Measurements from ENCODE around the gene STK39.

STK39 gene

DNA sequence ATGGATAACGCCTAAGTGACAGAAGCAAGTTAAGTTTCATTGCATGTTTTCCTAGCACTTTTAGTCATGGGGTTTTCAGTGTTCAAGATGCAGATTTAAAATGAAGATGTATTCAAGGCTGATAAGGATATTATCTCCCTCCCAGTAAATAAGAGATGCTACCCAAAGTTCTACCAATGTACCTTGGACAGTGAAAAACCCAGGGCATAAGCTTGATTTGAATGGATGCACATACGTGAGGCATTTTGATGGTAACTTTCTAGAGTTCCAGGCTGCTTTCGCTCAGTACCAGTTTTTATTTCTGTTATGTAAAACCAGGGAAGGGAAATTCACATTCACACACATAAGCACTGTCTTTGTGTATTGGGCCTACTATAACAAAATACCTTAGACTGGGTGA, 90.3 kb downstream of the STK39 start:
- DNase-seq = no peak

DNA sequence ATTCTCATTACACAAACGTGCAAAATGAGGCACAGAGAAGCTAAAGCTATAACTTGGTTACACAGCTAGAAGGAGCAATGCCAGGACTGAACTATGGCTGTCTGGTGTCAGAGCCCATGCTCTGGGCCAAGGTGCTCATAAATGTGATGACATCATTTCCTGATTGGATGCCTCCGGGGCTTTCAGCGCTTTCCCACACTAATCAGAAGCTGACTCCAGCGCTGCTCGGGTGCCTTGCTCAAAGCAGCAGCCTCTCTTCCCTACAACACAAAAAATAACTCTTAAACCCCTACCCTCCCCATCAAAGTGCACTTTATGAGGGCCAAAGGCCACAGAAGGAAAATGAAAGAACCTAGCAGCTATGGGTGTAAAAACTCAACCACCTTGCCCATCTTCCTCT, 90.7 kb downstream of the STK39 start:
- DNase-seq = peak; percentile 27

DNA sequence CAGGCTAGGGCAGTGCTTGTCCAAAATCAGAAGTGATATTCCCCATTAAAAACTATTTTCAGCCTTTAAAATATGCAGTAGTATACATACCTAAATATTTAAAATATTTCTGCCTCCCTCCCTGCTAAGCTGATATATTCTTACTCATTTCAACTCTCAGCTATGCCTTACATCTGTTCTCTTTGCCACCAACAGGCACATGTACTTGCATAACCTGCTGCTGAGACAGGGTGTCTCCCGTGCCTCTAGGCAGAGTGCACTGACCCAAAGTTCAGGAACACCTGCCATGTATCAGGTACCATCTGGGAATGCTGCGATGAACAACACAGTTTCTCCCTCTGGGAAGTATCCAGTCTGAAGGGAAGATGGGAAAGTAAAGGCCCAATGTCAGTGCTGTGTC, 91.7 kb downstream of the STK39 start:
- DNase-seq = peak; percentile 24

DNA sequence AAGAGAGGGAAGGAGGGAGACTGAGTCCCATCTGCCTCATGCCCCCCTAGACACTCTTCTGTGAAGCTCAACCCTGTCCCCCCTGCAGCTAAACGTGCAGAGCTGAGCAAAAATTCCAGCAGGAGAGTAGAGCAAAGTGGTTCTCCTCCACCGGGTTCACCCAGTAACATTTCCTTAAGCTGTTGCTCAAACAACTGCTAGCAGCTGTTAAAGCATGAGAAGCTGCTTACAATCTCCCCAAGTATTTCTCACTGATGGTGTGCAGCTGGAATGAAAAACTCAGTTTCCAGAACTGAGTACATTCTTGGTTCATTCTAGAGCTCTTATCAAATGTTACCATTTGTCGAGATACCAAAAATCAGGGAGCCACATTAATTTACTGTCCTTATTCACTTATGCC, 92.3 kb downstream of the STK39 start:
- no peak for DNase-seq

DNA sequence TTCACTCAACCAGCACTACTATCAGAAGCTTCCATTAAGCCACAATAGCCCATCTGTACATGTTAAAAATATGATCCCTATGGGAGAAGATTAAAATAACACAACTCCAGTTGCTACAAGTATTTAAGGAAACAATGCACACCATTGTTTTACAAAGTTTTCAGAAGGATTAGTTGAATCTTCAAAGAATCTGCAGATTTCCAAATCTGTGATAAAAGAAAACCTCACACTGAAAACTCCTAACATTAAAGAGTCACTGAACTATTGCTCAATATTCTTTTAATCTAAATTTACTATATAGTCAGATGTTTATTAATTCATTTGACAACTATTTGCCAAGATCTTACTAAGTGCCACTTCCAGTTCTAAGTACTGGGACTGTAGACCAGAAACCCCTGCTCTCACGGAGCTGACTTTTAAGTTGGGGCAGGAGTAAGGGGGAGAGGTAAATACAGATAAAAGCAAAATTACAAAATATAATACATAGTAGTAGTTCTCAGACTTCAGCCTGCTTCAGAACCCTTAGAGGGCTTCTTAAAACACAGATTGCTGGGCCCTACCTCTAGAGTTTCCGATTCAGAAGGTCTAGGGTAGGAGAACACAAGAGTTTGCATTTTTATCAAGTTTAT, 94.4 kb downstream of the STK39 start:
- no peak for DNase-seq

DNA sequence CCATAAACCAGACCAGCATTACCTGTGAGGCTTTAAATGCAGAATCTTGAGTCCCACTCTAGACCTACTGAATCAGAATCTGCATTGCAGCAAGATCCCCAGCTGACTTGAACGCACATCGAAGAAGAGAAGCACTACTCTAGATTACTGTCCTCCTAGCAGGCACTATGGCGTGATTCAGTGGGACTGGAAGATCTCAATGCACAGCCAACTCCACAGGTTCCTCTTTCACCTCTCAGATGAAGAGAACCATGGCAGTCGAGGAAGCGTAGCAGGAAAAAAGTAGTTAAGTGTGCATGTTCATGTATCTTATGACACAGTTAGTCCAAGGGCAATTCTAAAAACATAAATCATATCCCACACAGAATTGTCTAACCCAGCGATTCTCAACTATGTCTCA, 97.4 kb downstream of the STK39 start:
- DNase-seq = no peak

DNA sequence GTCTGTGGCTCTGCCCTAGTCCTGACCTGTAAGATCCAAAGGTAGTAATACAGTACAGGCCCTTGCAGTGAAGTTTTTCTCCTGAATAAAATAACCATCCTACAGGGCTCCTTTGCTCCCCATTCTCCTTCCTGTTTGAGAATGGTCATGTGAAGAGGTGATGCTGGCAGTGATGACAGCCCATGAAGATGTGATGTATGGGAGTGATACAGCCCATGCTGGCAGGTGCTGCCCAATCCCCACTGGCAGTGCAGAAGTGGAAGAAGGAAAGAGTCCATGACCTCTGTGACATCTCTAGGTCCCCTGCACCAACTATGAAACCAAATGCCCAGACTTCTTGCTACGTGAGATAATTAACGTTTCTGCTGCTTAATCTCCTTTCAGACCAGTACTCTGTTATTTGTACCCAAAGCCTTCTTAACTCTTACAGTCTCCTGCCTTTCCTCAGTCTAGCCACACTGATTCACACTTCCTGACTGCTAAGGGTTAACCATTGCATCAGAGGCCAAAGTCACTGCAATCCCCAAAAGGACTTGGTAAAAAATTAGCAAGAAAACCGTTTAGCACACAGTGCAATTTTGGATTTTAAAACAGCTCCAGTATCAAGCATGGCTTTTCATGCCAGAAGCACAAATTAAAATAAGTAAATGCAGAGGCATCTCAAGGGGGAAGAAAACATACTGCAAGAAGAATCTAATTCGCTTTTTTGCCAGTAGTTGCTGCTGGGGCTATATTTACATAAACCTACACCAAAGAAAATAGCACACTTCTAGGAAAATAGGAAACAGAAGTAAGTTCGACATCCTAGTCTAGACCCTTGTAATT, 98.0 kb downstream of the STK39 start:
- no peak for DNase-seq

DNA sequence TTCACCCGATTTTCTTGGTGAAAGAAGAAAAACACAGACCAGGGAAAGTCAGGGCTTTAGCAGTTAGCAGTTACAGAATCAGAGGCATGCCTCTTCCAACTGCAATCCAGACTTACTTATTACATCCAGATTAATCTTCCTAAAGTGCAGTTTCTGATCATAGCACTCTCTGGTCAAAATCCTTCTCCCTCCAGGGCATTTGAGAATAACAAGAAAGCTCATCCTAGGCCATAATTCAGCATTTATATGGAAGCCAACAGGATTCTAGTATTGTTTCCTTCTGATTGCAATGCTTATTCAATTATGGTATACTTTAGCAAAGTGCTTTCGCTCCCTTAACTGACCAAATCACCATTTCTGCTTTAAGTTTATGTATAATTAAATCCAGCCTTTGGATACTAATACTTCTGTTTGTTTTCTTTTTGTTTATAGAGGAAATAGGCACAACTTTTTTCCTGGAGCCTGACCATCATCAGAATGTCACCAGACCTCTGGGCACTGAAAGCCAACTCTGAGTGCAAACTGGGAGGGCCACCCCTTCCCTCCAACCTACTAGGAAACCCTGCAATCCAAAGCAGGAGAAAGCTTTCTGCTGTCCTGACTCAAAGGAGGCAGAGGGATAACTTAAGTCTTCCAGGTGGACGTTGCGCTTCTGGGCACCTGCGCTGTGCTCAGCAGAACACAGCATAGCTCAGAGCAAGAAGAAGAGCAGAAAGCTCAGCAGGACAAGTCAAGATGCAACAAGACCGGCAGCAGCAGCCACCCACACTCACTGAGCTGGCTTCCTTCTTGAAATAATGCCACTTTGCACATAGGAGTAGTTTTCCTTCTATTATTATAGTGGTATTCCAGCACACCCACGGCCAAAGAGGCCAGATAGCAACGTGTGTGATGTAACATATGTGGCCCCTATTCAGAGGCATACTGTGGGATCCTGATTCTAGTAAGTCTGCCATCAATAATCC, 99.3 kb downstream of the STK39 start:
- no peak for DNase-seq

DNA sequence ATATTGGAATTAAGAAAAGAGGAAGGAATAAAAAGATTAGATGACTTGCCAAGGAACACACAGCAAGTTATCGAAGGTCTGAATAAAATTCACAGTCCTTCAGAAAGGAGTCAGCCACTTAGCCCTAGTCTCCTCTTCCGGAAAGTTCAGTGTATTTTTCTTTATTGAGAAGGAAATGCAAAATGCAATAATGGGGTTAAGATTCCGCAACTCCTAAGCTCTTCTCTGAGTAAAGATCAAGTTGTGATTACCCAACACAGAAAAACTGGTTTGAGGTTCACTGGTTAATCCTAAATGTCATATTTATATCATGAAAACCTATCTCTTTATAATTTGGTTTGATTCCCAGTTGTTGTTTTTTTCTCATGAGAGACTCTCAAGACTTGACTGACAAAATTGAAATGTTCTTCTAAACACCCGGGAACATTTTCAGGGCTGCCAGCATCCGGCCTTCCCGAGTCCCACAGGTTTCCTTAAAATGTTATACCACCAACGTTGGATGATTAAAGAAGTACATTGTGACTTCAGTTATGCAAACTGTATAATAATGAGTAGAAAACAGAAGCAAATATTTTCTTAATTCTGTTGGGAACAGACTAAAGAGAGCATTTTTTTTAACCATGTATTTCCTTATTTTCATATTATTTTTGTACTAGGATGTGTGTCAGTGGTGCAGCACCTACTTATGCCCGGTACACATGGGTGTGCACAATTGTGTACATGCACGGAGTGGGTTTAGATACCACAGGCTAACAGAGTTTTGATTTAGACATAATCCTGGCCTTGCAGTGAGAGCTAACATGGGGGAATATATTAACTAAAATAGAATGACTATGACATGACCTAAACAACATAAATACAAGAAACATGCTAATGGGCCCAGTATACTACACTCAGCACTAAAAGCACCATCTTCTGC, 100.2 kb downstream of the STK39 start:
- no peak for DNase-seq

DNA sequence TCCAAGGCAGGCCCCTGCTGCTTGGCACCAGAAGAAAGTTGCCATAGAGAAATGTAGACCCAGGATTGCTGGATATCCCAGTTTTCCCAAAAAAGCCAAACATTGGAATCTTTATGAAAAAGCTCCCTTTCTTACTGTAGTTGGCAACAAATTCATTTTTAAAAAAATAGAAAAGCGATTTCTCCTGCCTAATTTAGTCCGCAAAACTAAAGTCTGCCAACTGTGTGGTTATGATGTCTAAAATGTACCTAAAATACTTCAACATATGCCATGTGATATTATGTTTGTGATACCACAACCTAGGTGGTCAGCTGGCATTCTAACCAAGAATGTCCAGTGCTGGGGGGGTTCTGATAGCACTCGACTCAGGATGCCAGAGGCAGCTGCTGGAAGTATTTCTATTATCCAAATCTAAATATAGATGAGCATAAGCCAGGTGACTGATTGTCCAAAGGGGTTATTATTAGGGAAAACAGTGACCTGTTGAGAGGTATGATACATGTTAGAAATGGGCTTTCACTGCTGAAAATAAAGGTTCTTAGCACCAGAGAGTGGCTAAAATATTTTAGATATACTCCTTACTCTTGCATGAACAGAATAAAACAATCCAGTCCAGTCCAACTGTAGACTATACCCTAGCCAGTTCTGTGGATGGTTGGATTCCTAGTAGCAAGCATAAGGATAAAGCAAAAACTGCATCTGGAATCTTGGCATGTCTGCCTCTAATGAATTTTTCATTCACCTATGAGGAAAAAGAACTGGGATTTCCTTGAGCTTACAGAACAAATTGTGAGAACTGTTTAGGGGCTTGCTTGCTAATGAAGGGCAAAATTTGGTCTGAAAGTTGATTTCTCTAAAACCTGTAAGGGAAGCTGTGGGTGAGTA, 101.7 kb downstream of the STK39 start:
- DNase-seq = no peak

DNA sequence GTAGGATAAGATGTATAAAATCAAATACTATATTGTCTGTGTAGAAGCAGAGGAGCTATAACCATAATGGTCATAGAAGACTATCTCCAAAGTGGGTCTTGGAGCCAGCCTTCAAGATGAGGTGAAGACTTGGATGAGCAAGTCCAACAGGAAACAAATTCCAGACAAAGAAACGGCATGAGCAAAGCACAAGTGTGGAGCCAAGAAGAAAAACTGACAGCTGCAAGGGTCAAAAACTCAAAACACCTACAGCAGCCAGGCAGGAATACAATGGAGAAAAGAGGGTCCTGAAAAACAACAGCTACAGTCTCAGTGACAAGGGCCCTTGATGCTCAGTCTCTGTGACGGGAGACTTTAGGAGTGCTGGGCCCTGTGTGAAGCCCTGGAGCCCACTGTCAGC, 102.4 kb downstream of the STK39 start:
- no peak for DNase-seq

DNA sequence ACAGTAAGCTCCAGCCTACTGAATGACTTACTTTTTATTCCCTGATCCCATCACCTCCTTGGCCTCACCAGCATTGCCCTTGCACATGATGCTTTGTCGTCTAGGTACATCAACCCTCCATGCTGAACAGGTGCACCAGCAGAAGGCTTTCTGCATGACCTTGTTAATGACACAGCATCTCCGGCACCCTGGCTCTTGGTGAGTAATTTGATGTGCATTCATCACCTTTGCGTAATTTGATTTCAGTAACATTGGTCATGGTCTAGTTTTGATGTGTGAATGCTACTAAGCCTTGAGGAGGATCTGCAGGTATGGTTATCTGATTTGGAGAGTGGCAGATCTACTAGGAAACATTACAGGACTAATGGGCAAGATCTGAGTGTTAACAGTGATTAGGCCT, 103.6 kb downstream of the STK39 start:
- no peak for DNase-seq

DNA sequence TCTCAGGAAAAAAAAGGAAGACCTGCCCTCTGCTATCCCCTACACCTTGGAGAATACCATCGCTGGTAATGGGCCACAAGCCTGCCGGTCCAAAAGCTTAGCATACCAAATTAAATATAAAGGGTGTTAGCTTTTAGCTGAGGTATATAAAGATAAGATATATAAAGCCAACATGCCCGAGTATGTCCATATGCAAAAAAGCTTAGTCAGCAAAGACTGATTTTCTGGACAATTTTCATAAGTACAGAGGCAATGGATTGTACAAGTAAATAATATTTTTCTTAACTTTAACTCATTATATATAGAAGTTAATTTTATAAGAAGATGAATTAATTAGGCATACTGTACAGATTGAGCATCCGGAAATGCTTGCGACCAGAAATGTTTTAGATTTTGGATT, 106.5 kb downstream of the STK39 start:
- DNase-seq = no peak

DNA sequence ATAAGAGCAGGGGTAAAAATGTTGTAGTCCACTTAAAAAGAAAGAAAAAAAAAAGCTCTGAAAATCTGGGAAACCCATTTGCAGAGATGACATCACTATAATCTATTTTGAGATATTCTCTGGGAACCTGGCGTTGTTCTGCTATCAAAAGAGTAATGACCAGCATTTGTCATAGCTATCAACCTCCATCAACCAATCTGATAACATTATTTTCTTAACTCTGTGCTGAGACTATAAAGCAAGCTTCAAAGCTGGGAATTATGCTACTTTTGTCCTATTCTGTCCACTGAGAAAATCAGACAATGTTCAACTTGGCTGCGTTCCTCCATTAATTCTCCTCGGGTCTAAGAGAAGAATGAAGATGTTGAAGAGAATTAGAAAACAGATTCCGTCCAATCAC, 107.5 kb downstream of the STK39 start:
- DNase-seq = no peak

DNA sequence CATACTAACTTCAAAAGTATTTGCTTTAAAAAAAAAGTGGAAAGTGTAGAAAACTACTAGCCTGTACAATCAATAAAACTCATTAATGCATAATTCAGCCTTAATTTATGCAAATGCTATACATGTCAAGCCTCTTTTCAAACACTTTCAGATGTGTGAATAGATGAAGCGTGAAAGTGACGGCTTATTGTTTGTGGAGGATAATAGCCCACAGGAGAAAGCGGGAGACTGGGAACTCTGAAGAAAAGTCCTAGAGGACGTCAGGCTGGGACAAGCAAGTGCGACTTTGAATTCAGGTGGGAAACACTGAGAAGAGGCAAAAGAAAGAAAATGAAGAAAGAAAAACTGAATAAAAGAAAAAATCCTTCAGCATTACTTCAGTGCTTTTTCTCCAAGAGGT, 108.5 kb downstream of the STK39 start:
- DNase-seq = no peak

DNA sequence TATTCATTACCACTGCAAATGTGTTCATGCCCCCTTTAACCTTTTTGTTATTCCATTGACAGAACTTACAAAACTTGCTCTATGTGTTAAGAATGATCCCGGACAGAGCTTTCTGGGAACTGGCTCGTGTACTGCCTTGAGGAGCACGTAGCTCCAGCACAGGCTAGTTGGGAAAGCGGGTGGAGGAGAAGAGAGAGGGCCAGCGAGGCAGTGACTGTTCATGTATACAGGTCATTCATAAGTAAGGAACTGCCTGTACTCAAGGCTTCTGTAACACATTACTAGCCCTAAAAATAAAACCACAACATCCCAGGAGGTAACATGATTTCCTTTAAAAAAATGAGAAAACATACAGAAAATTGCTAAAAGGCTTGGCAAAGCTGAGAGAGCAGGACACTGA, 109.0 kb downstream of the STK39 start:
- DNase-seq = peak; percentile 6

DNA sequence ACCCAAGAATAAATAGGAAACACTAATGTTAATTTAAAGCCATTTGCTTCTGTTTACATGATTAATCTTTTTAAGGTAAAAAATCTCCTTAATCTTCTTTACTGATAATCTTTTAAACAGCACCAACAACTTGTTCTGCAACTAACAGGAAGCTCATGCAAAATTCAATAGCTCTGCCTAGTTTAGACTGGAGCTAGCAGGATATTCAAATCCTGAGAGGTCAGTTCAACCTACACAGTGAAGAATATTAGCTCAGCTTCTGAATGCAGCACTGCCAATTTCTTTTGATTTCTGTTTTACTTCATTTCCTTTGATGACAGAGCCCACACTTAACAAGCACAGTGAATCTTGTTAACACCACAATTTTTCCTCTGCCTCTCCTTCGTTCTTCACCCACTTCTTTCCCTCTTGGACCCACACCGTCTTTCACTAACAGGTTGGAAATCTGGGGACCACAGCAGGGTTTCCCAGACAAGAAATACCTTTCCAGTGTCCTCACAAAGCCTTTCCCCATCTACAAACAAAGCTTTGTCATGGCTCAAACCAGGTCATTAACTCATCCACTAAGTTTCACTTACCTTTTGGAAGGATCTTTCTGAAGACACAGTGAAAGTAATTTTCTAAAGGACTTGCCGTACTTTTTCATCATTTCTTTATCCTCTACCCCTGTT, 109.8 kb downstream of the STK39 start:
- DNase-seq = no peak

DNA sequence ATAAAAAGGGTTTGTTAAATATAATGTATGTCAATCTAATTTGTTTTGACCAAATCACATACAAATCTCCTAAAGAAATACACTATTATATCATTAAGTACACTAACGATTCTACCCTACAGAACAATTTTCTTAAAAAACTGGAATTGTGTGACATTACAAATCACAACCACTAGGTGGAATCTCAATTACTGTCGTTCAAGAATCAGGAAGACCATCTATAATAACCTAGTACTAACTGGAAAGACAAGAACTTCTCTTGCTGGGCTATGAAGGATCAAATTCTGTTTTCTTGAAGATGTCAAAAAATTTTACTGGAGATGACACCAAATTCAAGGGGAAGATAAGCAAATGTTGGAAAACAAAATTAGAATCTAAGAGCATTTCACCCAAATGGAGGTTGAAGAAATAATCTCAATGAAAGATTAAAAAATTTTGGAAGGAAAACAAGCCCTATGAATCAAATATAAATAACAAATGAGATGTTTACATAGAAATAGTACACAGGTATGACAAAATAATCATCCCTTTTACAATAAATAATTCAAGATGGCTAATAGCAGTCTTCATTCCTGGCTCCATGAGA, 110.9 kb downstream of the STK39 start:
- peak; percentile 44 for DNase-seq

DNA sequence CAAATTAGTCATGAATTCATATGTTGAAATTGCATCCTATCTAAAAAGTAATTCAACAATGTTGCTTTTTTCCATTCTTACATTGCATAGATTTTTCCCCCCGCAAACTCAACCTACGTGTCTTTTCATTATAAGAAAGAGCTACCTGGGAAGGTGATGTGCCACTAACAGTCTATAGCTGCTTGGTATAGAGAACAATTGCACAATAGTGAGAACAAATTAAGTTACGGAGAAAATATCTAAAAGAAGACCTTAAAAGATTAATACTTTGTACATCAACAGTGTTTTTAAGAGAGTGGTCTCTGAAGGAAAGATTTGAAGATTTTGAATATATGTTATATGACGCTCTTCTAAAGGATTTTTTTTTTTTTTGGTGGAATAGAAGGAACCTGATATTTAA, 111.8 kb downstream of the STK39 start:
- DNase-seq = no peak

DNA sequence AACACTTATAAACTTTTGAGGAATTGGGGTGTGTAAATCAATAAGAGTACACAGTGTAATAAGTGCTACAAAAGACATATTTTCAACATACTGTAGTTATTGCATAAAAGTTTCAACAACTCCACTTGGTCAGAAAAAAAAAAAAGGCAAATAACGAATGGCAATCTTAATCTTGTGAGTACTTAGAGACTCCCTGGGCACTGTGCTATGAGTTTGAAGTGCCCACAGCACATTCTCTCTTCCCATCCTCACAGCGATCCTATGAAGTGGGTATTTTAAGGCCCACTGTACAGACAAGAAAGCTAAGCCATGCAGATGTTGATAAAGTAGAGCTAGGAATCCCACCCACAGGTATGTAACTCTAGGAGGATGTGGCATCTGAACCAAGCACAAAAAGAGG, 112.3 kb downstream of the STK39 start:
- DNase-seq = no peak

Data from fibroblast of skin of back (primary cell).